HG02678 (cell line): ENCODE measurements around the gene MSL3.
A peak's percentile ranks its signal among the peaks of the same experiment; 100 is the strongest.

Source experiments
- ATAC-seq: cut with Tn5 transposase; IDR thresholded peaks from one replicate; pipeline ENCODE4 v1.9.1; 2021; ENCODE audit warnings: mild to moderate bottlenecking, moderate library complexity; ENCODE audit not compliant: unreplicated experiment

Gene MSL3, protein sequence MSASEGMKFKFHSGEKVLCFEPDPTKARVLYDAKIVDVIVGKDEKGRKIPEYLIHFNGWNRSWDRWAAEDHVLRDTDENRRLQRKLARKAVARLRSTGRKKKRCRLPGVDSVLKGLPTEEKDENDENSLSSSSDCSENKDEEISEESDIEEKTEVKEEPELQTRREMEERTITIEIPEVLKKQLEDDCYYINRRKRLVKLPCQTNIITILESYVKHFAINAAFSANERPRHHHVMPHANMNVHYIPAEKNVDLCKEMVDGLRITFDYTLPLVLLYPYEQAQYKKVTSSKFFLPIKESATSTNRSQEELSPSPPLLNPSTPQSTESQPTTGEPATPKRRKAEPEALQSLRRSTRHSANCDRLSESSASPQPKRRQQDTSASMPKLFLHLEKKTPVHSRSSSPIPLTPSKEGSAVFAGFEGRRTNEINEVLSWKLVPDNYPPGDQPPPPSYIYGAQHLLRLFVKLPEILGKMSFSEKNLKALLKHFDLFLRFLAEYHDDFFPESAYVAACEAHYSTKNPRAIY

DNA sequence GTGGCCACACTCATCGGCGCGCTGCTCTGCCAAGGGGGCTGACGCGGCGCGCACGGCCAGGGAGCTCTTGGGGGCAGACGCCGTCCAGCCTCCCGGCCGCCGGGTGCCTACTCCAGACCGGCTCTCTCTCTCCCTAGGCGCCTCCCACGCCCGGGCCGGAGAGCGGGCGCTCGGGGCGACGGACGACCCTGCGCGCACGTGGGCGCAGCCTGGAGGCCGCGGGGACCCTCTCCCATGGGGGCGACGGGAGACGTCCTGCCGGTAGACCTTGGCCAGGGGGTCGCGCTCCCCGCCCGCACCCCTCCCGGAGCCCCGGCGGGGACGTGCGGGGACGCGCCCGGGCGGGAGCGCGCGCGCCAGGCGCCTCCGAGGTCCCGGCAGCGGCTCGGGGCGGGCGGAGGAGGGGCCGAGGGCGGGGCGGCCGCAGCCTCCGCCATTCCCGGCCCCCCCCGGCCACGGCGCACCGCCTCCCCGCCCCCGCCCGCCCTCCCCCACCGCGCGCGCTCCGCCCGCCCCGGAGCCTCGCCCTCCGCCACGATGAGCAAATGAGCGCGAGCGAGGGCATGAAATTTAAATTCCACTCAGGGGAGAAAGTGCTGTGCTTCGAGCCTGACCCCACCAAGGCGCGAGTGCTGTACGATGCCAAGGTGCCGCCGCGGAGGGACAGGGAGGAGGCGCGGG is at the start of gene MSL3:
Gene MSL3, plus strand, starts transcription at position 519 of the 681 bp plus-strand sequence. Its CDS starts 27 bp downstream, at position 546.
- peak; percentile 37 for ATAC-seq

DNA sequence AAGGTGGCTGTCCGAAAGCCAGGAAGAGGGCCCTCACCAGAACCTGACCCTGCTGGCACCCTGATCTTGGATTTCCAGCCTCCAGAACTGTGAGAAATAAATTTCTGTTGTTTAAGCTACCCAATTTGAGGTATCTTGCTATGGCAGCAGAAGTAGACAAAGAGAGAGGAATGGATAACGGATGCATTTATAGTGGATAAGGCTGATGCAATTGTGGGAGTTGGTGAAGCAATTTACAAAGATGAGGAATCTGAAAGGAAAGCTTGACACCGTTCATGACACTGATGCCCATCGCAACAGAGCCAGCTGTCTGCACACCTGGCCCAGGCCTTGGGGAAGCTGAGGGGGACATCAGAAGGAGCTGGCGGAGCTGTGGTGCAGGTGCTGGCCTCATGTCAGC is 35.7 kb upstream of the MSL3 start:
- ATAC-seq, result no peak

GRCh38 chrX:11724122-11725017 is 33.7 kb upstream of the MSL3 start:
- ATAC-seq, result no peak

DNA sequence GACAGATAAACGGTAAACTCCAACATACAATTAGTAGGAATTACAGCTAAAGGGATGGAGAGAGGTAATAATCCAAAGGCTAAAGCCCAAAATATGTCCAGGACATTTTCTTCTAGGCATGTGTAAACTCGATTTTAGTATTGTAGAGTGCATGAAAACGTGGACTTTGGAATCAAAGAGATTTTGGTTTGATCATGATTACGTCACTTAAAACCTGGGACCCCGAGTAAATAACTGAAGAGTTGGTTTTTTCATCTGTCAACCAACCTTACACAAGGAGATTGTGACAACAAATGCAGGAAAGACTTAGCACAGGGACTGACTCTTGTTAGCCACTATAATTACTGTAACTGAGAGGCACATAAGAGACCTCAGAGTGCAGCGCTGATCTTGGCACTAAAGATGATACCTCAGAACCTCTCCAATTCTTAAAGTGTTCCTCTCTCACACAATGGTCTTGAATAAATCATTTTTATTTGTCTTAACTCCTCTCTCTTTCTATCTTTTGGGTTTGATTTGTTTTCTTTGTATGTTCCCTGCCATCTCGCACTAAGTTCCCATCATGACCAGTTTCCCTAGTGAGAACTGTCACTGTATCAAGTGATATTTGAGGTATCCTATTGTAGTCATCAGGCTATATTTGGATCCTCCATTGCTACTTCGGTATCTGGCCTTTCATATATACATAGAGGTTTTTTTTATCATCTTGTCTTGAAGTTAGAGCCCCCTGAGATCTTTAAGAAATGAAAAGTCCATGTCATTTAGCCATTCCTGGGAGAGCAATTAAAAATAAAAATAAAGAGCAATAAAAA is 32.2 kb upstream of the MSL3 start:
- ATAC-seq, result no peak

- ATAC-seq, result no peak
Observed at GRCh38 chrX:11728556-11728955, 29.5 kb upstream of the MSL3 start.

- ATAC-seq, result no peak
Observed at GRCh38 chrX:11733614-11734013, 24.4 kb upstream of the MSL3 start.

DNA sequence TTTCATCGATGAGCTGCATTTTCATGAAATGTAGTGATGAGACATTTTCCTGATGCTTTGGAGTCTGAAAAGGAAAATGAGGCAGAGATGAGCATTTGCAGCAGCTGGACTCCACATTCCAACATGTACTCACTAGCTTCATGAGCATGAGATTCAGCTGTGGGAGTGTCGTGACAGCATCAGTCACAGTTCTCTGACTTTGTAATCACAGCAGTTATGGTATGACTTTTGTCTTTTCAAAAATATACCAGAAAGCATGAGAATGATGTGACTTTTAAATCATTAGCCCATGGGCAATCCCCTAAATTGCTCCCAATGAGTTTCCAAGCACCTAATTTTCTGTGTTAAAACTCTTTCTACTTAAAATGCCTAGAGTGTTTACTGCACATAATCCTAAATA is 18.3 kb upstream of the MSL3 start:
- ATAC-seq, result peak; percentile 45

DNA sequence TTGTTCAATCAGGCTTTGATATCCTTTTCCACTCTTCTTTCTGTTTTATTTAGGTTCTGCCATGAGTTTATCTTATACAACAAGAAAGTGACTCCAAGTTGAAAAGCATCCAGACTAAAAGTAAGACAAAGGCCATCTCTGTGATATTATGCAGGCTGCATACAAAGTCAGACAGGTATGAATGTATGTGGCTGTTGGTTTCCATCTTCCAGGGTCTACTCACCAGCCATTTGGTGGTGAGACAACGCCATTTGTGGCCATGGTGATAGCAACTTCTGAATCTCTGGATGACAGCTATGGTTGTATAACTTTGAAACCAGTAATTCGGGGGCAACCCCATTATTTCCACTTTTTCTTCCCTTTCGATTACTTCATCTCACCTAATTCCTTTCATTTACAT is 17.2 kb upstream of the MSL3 start:
- no peak for ATAC-seq

DNA sequence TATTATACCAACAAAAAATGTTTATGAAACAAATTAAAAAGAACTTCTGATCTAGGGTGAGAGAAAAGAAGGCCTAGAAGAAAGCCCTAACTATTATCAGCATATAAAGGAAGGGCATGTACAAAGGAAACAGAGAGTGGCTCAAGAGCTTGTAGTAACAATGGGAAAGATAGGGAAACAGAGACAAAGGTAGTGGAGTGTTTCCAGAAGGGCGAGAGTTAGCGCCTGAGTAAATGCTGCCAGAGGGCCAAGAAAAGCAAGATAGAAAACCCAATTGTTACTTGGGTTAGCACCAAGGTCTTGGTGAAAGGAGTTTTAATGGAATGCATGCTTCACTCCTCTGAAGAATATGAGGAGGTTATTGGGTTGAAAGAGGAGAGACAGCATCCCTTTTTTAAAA is 16.5 kb upstream of the MSL3 start:
- no peak for ATAC-seq

GRCh38 chrX:11745881-11746280 is 12.2 kb upstream of the MSL3 start:
- no peak for ATAC-seq

- ATAC-seq, result no peak
Observed at GRCh38 chrX:11750046-11750445, 8.0 kb upstream of the MSL3 start.

DNA sequence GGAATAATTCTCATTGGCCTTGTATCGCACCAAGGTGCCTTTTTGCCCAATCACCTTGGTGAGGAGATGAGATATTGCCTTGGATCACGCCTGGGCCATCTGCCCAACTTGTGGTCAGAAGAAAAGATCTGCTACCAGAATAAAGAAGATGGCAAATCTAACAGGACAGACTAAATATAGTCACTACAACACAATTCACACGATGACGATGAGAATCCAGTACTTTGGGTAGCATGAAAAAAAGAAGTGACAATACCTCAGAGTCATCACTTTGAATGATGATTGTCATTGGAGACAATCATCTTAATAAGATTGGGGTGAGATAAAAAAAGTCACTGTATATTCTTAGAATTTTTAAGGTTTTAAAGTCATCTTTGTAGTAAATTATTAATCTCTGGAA is 7.3 kb upstream of the MSL3 start:
- no peak for ATAC-seq

DNA sequence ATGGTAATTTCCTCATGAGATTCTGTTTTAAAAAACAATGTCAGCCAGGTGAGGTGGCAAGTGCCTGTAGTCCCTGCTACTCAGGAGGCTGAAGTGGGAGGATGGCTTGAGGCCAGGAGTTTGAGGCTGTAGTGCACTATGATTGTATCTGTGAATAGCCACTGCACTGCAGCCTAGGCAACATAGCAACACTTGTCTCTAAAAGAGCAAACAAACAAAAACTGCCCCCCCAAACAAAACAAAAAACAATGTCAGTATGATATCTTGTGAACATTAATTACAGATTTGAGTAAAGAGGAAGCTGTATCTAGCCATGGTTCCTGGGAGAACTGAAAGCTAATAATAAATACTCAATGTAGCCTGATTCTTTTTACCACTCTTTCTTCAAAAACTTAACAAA is 6.8 kb upstream of the MSL3 start:
- no peak for ATAC-seq

DNA sequence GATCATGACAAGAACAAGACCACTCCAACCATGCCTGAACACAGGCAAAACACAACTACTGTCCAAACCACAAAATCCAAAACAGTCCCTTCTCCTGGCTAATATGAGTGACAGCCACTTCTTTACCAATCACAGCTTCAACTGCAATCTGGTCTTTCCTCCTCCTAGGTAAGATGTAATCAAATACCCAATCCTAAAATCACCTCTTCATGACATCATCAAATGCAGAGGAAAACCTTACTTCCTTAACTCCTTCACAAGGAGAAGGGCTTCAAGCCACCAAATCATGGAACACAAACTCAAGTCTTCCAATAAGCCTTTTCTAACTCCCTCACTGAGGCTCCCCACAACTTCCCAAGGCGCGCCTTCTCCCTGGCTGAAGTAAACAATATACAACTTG is 4.4 kb upstream of the MSL3 start:
- ATAC-seq, result no peak

- ATAC-seq, result no peak
Observed at GRCh38 chrX:11754958-11755645, 2.9 kb upstream of the MSL3 start.

DNA sequence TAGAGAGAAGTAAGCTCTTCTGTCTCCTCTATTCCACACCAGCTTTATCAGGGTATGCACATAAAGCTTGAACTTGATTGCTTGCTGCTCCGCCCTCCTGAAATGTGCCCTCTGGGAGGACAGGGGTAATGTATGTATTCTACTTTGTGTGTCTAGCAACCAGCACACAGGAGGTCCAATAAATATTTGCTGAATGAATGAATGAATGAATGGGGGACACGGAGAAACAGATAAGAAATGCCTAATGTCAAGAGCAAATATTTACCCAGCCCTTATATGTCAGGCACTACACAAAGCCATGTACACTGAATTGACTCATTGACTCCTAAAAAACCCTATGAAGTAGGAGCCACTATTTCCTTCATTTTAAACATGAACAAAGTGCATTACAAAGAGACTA is 2.3 kb upstream of the MSL3 start:
- no peak for ATAC-seq

- no peak for ATAC-seq
Observed at GRCh38 chrX:11756354-11757318, 1.4 kb upstream of the MSL3 start.

GRCh38 chrX:11757397-11757718 is 679 bp upstream of the MSL3 start:
- no peak for ATAC-seq
